Stimulated activated naive B cell treated with anti-CD40 and anti-IgM and Interleukin-4, amounts not matched to agents 10 μg/mL and 1 μg/mL and 100 μg/mL, for 72 hours (primary cell): ENCODE results near the gene MARK3.
"Not testable (repeated sequence)": the region's sequence is repeated elsewhere in the genome, so short reads cannot be mapped to it uniquely, and the experiment has no call there.

Experiments used
- ATAC-seq, 2 donors: fragments of 150-1000 bp; cut with Tn5 transposase; replicated peaks; 2 replicates each; pipeline ENCODE4 v1.10.0; 2021; ENCODE audit warnings: moderate library complexity in 1 of 2
- DNase-seq: peaks from one replicate; pipeline ENCODE4 v3.0.0; 2021
- H3K27ac Mint-ChIP-seq: one replicate; pipeline ENCODE4 v1.8.0; 2022; ENCODE audit warnings: mild to moderate bottlenecking, mixed read lengths
- H3K27me3 Mint-ChIP-seq, 2 donors: one replicate each; pipeline ENCODE4 v1.8.0; 2022; ENCODE audit warnings: mixed read lengths in 2 of 2
- H3K36me3 Mint-ChIP-seq, 2 donors: one replicate each; pipeline ENCODE4 v1.8.0; 2022; ENCODE audit warnings: mixed read lengths in 2 of 2, mild to moderate bottlenecking in 1 of 2
- H3K4me1 Mint-ChIP-seq, 2 donors: one replicate each; pipeline ENCODE4 v1.8.0; 2022; ENCODE audit warnings: mixed read lengths in 2 of 2, mild to moderate bottlenecking in 1 of 2
- H3K4me3 Mint-ChIP-seq, 2 donors: one replicate each; pipeline ENCODE4 v1.8.0; 2022; ENCODE audit warnings: mild to moderate bottlenecking in 2 of 2, mixed read lengths in 2 of 2, moderate library complexity in 1 of 2
- H3K9me3 Mint-ChIP-seq, 2 donors: one replicate each; pipeline ENCODE4 v1.8.0; 2022; ENCODE audit warnings: mixed read lengths in 2 of 2, mild to moderate bottlenecking in 1 of 2

Gene MARK3

DNA sequence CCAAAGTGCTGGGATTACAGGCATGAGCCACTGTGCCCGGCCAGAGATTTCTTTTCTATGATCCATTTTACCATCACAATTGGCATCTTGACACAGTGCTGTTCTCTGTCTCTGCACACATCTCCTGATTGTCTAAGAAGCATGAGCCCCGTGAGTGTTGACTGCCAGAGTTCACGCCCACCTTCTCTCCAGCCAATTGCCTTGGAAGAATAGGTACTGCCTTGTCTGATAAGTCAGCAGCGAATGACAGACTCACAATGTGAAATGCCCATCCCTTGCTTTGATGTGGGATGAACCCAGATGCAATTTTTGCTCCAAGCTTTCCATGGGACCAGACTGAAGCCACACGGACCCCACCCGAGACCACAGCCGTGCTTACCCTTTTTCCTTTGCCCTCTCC, 31.9 kb upstream of the MARK3 start:
- ATAC-seq (no peak), DNase-seq (no peak)
- H3K36me3 Mint-ChIP-seq: no peaks in the 10 kb centered on the region
- peaks cover 4 to 15% of the 10 kb centered on the region in 2 donors for H3K27me3 Mint-ChIP-seq
- H3K27ac Mint-ChIP-seq: no peak overlapping the region
- no peaks in the 10 kb centered on the region for H3K9me3 Mint-ChIP-seq
- peaks cover 0 to 2% of the 10 kb centered on the region in 2 donors for H3K4me1 Mint-ChIP-seq
- H3K4me3 Mint-ChIP-seq: no peak overlapping the region

DNA sequence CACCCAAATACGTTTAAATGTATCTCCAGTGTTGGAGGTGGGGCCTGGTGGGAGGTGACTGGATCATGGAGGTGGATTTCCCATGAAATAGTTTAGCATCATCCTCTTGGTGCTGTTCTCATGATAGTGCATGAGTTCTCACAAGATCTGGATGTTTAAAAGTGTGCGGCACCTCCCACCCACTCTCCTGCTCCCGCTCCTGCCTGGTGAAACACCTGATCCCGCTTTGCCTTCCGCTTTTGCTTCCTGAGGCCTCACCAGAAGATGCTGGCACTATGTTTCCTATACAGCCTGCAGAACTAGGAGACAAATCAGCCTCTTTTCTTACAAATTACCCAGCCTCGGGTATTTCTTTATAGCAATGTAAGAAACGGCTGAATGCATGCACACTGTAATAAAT, 31.1 kb upstream of the MARK3 start:
- H3K36me3 Mint-ChIP-seq: no peaks in the 10 kb centered on the region
- H3K9me3 Mint-ChIP-seq: no peaks in the 10 kb centered on the region
- DNase-seq: no peak
- no peak overlapping the region for H3K4me3 Mint-ChIP-seq
- H3K27me3 Mint-ChIP-seq: peaks cover 4 to 15% of the 10 kb centered on the region in 2 donors
- ATAC-seq: no peak
- H3K4me1 Mint-ChIP-seq: peaks cover 0 to 2% of the 10 kb centered on the region in 2 donors
- H3K27ac Mint-ChIP-seq: no peak overlapping the region

DNA sequence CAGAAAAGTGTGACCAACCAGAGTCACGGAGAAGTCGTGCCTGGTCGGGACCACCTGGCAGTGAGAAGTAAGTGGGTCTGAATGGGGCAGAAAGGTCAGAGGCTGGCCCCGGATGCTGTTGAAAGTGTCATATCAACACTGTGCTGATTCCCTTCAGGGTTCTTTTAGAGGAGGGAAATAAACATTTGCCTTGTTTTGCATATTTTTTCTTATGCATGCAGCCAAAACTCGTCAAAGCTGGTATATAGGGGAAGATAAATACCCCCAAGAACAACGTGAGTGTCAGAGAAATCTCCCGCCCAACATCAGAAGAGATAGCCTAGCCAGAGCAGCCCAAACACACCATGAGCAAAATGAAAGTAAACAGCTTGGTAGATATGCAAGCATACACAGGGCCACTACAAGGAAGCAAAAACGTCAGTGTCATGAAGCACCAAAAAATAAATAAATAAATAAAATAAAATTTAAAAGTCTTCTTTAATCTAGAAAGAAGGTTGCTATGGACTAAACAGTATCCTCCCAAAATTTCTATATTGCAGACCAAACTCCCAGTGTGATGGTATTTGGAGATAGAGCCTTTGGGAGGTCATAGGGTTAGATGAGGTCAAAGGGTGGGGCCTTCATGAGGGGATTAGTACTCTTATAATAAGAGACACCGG, 29.1 kb upstream of the MARK3 start:
- no peak overlapping the region for H3K4me3 Mint-ChIP-seq
- peaks cover 13 to 25% of the 10 kb centered on the region in 2 donors for H3K27me3 Mint-ChIP-seq
- ATAC-seq (no peak), DNase-seq (no peak)
- peaks cover 0 to 5% of the 10 kb centered on the region in 2 donors for H3K36me3 Mint-ChIP-seq
- peaks cover 3 to 7% of the 10 kb centered on the region in 2 donors for H3K9me3 Mint-ChIP-seq
- no peak overlapping the region for H3K27ac Mint-ChIP-seq
- peaks cover 0 to 5% of the 10 kb centered on the region in 2 donors for H3K4me1 Mint-ChIP-seq

DNA sequence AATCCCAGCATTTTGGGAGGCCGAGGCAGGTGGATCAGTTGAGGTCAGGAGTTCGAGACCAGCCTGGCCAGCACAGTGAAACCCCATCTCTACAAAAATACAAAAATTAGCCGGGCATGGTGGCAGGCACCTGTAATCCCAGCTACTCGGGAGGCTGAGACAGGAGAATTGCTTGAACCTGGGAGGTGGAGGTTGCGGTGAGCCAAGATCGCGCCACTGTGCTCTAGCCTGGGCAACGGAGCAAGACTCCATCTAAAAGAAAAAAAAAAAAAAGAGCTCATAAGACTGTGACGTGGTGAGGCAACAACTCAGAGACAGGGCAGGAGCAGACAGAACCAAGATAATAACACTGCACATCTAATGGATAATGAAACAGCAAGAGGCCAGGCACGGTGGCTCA, 27.7 kb upstream of the MARK3 start:
- not testable (repeated sequence) for H3K36me3 Mint-ChIP-seq, H3K9me3 Mint-ChIP-seq, H3K4me3 Mint-ChIP-seq, ATAC-seq, DNase-seq, H3K27ac Mint-ChIP-seq, H3K4me1 Mint-ChIP-seq
- H3K27me3 Mint-ChIP-seq: peaks cover 16 to 25% of the 10 kb centered on the region in 2 donors

DNA sequence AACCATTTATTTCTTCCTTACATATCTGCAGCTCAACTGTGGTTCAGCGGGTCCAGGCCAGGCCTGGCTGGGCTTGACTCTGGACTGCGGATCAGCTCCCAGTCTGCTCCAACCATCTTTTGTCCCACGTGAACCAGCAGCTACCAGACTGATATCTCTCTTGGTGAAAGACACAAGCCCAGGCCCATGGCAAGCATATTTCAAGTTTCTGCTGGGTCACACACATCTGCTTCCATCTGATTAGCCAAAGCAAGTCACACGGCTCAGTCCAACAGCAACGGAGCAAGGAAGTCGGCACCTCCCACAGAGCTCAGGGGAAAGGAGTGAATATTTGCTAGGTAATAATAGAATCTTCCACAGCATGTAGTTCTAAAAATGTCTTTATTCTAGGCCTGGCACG, 24.7 kb upstream of the MARK3 start:
- no peak overlapping the region for H3K27ac Mint-ChIP-seq
- H3K36me3 Mint-ChIP-seq: peaks cover 2 to 18% of the 10 kb centered on the region in 2 donors
- no peak for ATAC-seq
- peaks cover 14 to 15% of the 10 kb centered on the region in 2 donors for H3K9me3 Mint-ChIP-seq
- H3K4me3 Mint-ChIP-seq: no peak overlapping the region
- no peak for DNase-seq
- peaks cover 19 to 28% of the 10 kb centered on the region in 2 donors for H3K27me3 Mint-ChIP-seq
- H3K4me1 Mint-ChIP-seq: peaks cover 0 to 5% of the 10 kb centered on the region in 2 donors

DNA sequence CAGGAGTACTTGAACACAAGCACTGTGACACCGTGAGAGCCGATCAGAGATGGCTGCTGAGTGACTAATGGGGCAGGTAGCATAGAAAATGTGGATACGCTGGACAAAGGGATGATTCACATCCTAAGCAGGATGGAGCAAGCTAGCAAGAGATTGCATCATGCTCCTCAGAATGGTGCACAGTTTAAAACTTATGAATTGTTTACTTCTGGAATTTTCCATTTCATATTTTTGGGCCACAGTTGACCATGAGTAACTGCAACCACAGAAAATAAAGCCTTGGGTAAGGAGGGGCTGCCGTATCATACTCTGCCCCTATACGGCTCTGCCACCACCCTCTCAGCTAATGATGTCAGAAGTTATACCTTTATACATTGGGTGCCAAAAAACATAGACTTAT, 23.3 kb upstream of the MARK3 start:
- Mint-ChIP-seq H3K4me1 (peaks cover 0 to 5% of the 10 kb centered on the region in 2 donors), H3K27me3 (peaks cover 19 to 22% of the 10 kb centered on the region in 2 donors), H3K9me3 (peaks cover 14 to 15% of the 10 kb centered on the region in 2 donors), H3K27ac (no peak overlapping the region), H3K36me3 (peaks cover 2 to 18% of the 10 kb centered on the region in 2 donors), H3K4me3 (no peak overlapping the region)
- ATAC-seq (no peak), DNase-seq (no peak)

DNA sequence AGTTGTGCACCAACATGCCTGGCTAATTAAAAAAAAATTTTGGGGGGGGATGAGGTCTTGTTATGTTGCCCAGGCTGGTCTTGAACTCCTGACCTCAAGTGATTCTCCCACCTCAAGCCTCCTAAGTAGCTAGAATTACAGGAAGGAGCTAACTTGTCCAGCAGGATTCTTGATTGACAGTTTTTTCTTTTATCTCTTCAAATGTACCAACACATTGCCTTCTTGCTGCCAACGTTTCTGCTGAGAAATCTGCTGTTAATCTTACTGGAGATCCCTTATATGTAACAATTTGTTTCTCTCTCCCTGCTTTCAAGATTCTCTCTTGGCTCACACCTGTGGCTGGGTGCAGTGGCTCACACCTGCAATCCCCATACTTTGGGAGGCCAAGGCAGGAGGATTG, 22.4 kb upstream of the MARK3 start:
- H3K4me1 Mint-ChIP-seq: peaks cover 0 to 3% of the 10 kb centered on the region in 2 donors
- DNase-seq (no peak), ATAC-seq (no peak)
- H3K9me3 Mint-ChIP-seq: peaks cover 14 to 15% of the 10 kb centered on the region in 2 donors
- no peak overlapping the region for H3K4me3 Mint-ChIP-seq
- no peak overlapping the region for H3K27ac Mint-ChIP-seq
- H3K36me3 Mint-ChIP-seq: peaks cover 2 to 18% of the 10 kb centered on the region in 2 donors
- H3K27me3 Mint-ChIP-seq: peaks cover 20 to 22% of the 10 kb centered on the region in 2 donors

DNA sequence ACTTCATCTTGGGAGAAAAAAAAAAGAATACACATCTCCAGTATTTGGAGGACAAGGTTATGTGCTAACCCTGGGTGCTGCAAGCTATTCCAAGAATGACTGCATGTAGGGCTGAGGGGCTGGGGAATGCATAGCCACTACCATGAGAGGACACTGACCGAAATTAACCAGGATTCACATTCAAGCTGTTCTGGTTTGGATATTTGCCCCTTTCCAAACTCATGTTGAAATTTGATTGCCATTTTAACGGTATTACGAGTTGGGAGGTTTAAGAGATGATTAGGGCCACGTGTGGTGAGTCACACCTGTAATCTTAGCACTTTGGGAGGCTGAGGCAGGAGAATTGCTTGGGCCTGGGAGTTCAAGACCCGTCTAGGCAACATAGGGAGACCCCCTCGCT, 18.5 kb upstream of the MARK3 start:
- Mint-ChIP-seq H3K27me3 (peaks cover 17 to 19% of the 10 kb centered on the region in 2 donors), H3K4me1 (no peaks in the 10 kb centered on the region), H3K4me3 (no peak overlapping the region), H3K36me3 (peaks cover 2 to 14% of the 10 kb centered on the region in 2 donors), H3K9me3 (peaks cover 7 to 11% of the 10 kb centered on the region in 2 donors), H3K27ac (no peak overlapping the region)
- DNase-seq (no peak), ATAC-seq (no peak)

DNA sequence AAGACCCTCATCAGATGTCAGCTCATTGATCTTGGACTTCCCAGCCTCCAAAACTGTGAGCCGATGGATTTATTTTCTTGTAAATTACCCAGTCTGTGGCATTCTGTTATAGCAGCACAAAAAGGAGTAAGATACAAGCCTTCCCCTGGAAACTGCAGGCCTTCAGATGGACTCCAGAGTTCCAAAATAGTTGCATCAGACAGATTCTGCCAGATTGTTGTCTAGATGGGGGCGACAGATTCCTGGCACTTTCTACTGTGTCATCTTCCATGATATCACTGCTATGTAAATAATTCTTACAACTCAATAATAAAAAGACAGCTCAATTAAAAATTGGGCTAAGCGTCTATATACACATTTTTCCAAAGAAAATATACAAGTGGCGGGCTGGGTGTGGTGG, 17.2 kb upstream of the MARK3 start:
- Mint-ChIP-seq H3K27me3 (peaks cover 15 to 19% of the 10 kb centered on the region in 2 donors), H3K4me3 (no peak overlapping the region), H3K27ac (no peak overlapping the region), H3K4me1 (no peaks in the 10 kb centered on the region), H3K9me3 (peaks cover 6 to 7% of the 10 kb centered on the region in 2 donors), H3K36me3 (peaks cover 2 to 8% of the 10 kb centered on the region in 2 donors)
- ATAC-seq: no peak
- DNase-seq: no peak

DNA sequence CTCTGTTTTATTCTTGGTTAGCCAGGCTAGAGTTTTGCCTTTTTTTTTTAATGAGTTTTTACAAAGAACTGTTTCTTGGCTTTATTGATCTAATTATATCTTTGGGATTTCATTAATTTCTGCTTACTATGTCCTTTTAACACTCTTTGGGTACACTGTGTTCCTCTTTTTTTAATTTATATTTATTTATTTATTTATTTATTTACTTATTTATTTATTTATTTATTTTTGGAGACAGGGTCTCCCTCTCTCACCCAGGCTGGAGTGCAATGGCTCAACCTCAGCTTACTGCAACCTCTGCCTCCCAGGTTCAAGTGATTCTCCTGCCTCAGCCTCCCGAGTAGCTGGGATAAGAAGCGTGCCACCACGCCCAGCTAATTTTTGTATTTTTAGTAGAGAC, 15.1 kb upstream of the MARK3 start:
- H3K4me1 Mint-ChIP-seq: no peaks in the 10 kb centered on the region
- DNase-seq (no peak), ATAC-seq (no peak)
- peaks cover 17 to 20% of the 10 kb centered on the region in 2 donors for H3K27me3 Mint-ChIP-seq
- no peaks in the 10 kb centered on the region for H3K36me3 Mint-ChIP-seq
- H3K4me3 Mint-ChIP-seq: no peak overlapping the region
- no peak overlapping the region for H3K27ac Mint-ChIP-seq
- no peaks in the 10 kb centered on the region for H3K9me3 Mint-ChIP-seq

DNA sequence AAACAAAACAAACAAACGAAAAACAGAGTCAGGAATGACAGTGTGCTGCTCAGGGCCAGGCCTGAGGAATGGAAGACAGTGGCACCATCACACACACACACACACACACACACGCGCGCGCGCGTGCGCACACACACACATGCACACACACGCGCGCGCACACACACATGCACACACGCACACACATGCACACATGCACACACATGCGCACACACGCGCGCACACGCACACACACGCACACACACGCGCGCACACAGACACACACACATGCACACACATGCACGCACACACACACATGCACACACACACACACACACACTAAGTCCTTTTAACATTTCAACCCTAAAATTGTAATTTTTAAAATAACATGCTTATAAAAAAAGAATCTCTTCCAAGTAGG, 13.2 kb upstream of the MARK3 start:
- Mint-ChIP-seq H3K27me3 (peaks cover 17 to 20% of the 10 kb centered on the region in 2 donors), H3K9me3 (no peaks in the 10 kb centered on the region), H3K4me1 (no peaks in the 10 kb centered on the region), H3K36me3 (no peaks in the 10 kb centered on the region), H3K27ac (no peak overlapping the region), H3K4me3 (no peak overlapping the region)
- no peak for ATAC-seq
- DNase-seq: no peak

DNA sequence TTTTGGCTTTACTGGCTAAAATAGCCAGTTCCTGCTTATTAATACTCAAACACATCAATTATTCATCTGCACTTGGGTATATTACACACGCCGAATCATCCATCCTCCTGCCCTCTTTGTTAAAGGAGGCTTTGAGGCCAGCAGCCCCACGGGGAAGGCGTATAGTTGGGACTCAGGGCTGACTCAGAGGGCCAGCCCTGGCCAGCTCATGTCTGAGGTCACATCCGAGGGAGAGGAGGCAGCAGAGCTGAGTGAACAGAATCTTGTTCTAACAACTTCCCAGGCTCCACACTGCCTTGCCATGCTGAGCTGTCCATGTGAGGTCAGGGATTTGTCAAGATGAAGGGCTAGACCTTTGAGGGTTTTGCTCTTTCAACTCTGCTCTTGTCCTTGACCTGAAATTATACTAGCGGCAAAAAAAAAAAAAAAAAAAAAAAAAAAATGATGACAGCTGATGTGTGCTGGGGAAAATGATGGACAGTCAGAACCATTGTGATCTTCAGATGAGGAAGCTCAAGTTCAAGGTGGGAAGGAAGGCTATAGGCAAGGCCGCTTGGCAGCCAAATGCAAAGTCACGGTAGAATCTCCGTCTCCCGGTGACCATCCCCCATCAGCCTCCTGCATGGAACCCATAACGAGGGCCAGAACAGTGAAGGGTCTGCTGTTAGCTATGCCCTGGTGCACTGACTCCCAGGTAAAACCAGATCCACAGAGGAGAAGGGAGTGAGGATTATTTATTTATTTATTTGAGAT, 12.5 kb upstream of the MARK3 start:
- ATAC-seq (no peak), DNase-seq (no peak)
- Mint-ChIP-seq H3K4me1 (no peaks in the 10 kb centered on the region), H3K4me3 (no peak overlapping the region), H3K27ac (no peak overlapping the region), H3K36me3 (no peaks in the 10 kb centered on the region), H3K9me3 (no peaks in the 10 kb centered on the region), H3K27me3 (peaks cover 17 to 20% of the 10 kb centered on the region in 2 donors)

DNA sequence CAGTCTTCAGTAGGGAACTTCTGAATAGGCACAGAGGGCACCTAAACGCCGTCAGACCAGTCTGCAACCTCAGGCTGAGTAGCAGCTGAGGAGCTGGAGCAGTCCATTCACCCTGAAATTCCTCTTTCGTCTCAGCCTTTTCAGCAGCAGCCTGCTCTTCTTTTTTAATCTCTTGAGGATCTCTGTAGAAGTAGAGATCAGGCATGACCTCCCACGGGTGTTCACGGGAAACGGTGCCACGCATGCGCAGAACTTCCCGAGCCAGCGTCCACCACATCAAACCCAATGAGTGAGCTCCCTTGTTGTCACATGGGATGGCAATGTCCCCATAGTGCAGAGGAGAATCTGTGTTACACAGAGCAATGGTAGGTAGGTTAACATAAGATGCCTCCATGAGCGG, 11.1 kb upstream of the MARK3 start:
- Mint-ChIP-seq H3K4me1 (no peaks in the 10 kb centered on the region), H3K36me3 (no peaks in the 10 kb centered on the region), H3K4me3 (no peak overlapping the region), H3K27ac (no peak overlapping the region), H3K9me3 (no peaks in the 10 kb centered on the region), H3K27me3 (peaks cover 14 to 27% of the 10 kb centered on the region in 2 donors)
- DNase-seq (no peak), ATAC-seq (no peak)

DNA sequence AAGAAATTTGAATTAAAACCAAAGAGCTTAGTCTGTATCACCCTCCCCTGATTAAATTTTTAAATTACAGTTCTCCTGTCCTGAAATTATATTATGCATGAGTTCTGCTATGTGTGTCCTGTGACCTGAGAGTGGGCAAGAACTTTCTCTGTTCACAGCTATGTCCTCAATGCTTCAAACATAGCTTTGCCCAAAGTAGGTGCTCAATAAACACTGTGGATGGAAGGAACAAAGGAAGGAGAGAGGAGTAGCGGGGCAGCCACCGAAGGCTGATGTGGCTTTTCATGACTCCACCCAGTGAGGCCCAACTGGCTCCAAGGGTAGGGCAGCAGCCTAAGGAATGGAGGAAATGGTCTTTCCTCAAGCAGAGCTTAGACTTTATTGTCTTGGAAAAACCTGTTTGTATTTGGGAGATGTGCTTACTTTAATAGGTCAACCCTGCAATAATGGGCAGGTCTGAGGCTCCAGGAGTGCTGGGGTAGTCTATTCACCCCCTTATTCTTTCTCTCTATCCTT, 7.6 kb upstream of the MARK3 start:
- no peak for DNase-seq
- H3K9me3 Mint-ChIP-seq: peaks cover 0 to 1% of the 10 kb centered on the region in 2 donors

More for the DNA sequence above, 7.6 kb upstream of the MARK3 start:
- Mint-ChIP-seq H3K27ac (no peak overlapping the region), H3K4me1 (no peaks in the 10 kb centered on the region), H3K4me3 (no peak overlapping the region), H3K36me3 (peaks cover 0 to 2% of the 10 kb centered on the region in 2 donors), H3K27me3 (peaks cover 21 to 45% of the 10 kb centered on the region in 2 donors)
- ATAC-seq: no peak
